HG03565 (cell line): ENCODE data around the gene ASXL3.

ENCODE experiments used
- ATAC-seq: cut with Tn5 transposase; IDR thresholded peaks from one replicate; pipeline ENCODE4 v1.9.1; 2021; ENCODE audit warnings: mild to moderate bottlenecking, moderate library complexity; ENCODE audit not compliant: unreplicated experiment

The ASXL3 gene

GRCh38 chr18:33577685-33578517, at the start of gene ASXL3:
Gene ASXL3, plus strand, starts transcription at chr18:33578219. Its CDS starts 413 bp downstream, at chr18:33578632.
- ATAC-seq = no peak

GRCh38 chr18:33532978-33533377, 45.0 kb upstream of the ASXL3 start:
- no peak for ATAC-seq

GRCh38 chr18:33536904-33537303, 41.1 kb upstream of the ASXL3 start:
- no peak for ATAC-seq

GRCh38 chr18:33538418-33539042, 39.5 kb upstream of the ASXL3 start:
- ATAC-seq = no peak

- no peak for ATAC-seq
Measured at GRCh38 chr18:33540392-33540791, 37.6 kb upstream of the ASXL3 start.

GRCh38 chr18:33541316-33541715, 36.7 kb upstream of the ASXL3 start:
- no peak for ATAC-seq

GRCh38 chr18:33556846-33557245, 21.2 kb upstream of the ASXL3 start:
- ATAC-seq = no peak

- ATAC-seq = no peak
Measured at GRCh38 chr18:33557706-33558105, 20.3 kb upstream of the ASXL3 start.

GRCh38 chr18:33558529-33558928, 19.5 kb upstream of the ASXL3 start:
- no peak for ATAC-seq

GRCh38 chr18:33560686-33561370, 17.2 kb upstream of the ASXL3 start:
- ATAC-seq = peak; percentile 82

GRCh38 chr18:33562741-33563140, 15.3 kb upstream of the ASXL3 start:
- no peak for ATAC-seq

- ATAC-seq = no peak
Measured at GRCh38 chr18:33567705-33568104, 10.3 kb upstream of the ASXL3 start.

GRCh38 chr18:33571998-33572787, 5.8 kb upstream of the ASXL3 start:
- no peak for ATAC-seq

GRCh38 chr18:33573193-33573592, 4.8 kb upstream of the ASXL3 start:
- no peak for ATAC-seq

GRCh38 chr18:33575451-33575850, 2.6 kb upstream of the ASXL3 start:
- no peak for ATAC-seq

GRCh38 chr18:33576999-33577646, 896 bp upstream of the ASXL3 start:
- ATAC-seq = no peak

GRCh38 chr18:33578518-33579348, 714 bp downstream of the ASXL3 start:
- ATAC-seq = no peak

- ATAC-seq = no peak
Measured at GRCh38 chr18:33579349-33580215, 1.6 kb downstream of the ASXL3 start.

- ATAC-seq = no peak
Measured at GRCh38 chr18:33580546-33580945, 2.5 kb downstream of the ASXL3 start.
